OCI-LY3 (cell line): ENCODE measurements around the gene PTPRD.

Source experiments
- H2AFZ ChIP-seq: fragments of 200-600, 300-600 bp; shearing (Covaris generic); 2 replicates; pipeline ENCODE4 v1.6.0; 2014; ENCODE audit warnings: antibody characterized with exemption, low read depth, low read length
- H3K27ac ChIP-seq: fragments of 200-600, 300-600 bp; sonication (generic); 2 replicates; pipeline ENCODE4 v1.5.1; 2014; ENCODE audit warnings: mild to moderate bottlenecking, low read length, moderate library complexity, mixed read lengths
- H3K27me3 ChIP-seq: fragments of 200-600, 300-600 bp; sonication (generic); 2 replicates; pipeline ENCODE4 v1.6.1; 2014; ENCODE audit warnings: low read depth, low read length, mixed read lengths
- H3K36me3 ChIP-seq: fragments of 200-600, 300-600 bp; sonication (generic); replicated peaks from 2 replicates; pipeline ENCODE3; 2014; ENCODE audit warnings: low read depth, low read length, mixed read lengths
- H3K4me1 ChIP-seq: fragments of 300-600, 200-600 bp; sonication (generic); 2 replicates; pipeline ENCODE4 v1.6.1; 2014; ENCODE audit warnings: low read length, mixed read lengths
- H3K4me2 ChIP-seq: fragments of 200-600, 300-600 bp; sonication (generic); 2 replicates; pipeline ENCODE4 v1.6.1; 2014; ENCODE audit warnings: low read length, mixed read lengths
- H3K4me3 ChIP-seq: fragments of 300-600, 200-600 bp; sonication (generic); 2 replicates; pipeline ENCODE4 v1.5.1; 2014; ENCODE audit warnings: antibody characterized with exemption, mild to moderate bottlenecking, low read length, moderate library complexity
- H3K79me2 ChIP-seq: fragments of 300-600, 200-600 bp; shearing (Covaris generic); 2 replicates; pipeline ENCODE4 v1.6.1; 2014; ENCODE audit warnings: mild to moderate bottlenecking, low read length, mixed read lengths
- H3K9ac ChIP-seq: fragments of 300-600, 200-600 bp; shearing (Covaris generic); 2 replicates; pipeline ENCODE4 v1.6.0; 2014; ENCODE audit warnings: mild to moderate bottlenecking, low read length, moderate library complexity
- H3K9me3 ChIP-seq: fragments of 200-600, 300-600 bp; shearing (Covaris generic); 2 replicates; pipeline ENCODE4 v1.6.1; 2014; ENCODE audit warnings: low read length, mixed read lengths; ENCODE audit not compliant: insufficient read depth
- H4K20me1 ChIP-seq: fragments of 200-600, 300-600 bp; sonication (generic); 2 replicates; pipeline ENCODE4 v1.6.1; 2016; ENCODE audit warnings: low read length, mixed read lengths; ENCODE audit not compliant: insufficient read depth
- EZH2phosphoT487 ChIP-seq: fragments of 200-600 bp; shearing (Covaris generic); IDR thresholded peaks from 2 replicates; pipeline ENCODE4 v1.6.1; 2018; ENCODE audit warnings: antibody characterized with exemption, mixed run types, low read depth
- TF ChIP-seq, protein P1 (sequence below): fragments of 200-600, 300-600 bp; sonication (generic); IDR thresholded peaks from 2 replicates; pipeline ENCODE4 v1.5.1; 2014; ENCODE audit warnings: antibody characterized with exemption, low read length, low read depth

Gene PTPRD

DNA sequence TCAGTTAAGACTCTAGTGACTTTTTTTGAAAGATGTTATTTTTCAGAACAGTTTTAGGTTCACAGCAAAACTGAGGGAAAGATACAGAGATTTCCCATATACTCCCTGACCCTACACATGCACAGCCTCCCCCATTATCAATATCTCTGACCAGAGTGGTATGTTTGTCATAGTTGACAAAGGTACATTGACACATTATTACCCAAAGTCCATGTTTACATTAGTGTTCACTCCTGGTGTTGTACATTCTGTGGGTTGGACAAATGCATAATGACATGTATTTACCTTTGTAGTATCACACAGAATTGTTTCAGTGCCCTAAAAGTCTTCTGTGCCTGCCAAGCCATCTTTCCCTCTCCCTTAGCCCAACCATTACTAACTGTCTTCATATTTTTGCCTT is 2342.6 kb downstream of the PTPRD start:
- TF ChIP-seq, protein P1, sequence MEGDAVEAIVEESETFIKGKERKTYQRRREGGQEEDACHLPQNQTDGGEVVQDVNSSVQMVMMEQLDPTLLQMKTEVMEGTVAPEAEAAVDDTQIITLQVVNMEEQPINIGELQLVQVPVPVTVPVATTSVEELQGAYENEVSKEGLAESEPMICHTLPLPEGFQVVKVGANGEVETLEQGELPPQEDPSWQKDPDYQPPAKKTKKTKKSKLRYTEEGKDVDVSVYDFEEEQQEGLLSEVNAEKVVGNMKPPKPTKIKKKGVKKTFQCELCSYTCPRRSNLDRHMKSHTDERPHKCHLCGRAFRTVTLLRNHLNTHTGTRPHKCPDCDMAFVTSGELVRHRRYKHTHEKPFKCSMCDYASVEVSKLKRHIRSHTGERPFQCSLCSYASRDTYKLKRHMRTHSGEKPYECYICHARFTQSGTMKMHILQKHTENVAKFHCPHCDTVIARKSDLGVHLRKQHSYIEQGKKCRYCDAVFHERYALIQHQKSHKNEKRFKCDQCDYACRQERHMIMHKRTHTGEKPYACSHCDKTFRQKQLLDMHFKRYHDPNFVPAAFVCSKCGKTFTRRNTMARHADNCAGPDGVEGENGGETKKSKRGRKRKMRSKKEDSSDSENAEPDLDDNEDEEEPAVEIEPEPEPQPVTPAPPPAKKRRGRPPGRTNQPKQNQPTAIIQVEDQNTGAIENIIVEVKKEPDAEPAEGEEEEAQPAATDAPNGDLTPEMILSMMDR, result no peak
- TF ChIP-seq EZH2phosphoT487, result no peak
- no peaks in the 10 kb centered on the region for H3K36me3 ChIP-seq
- H2AFZ ChIP-seq, result no peak overlapping the region
- no peak overlapping the region for H3K4me2 ChIP-seq
- H3K9ac ChIP-seq, result no peak overlapping the region
- H3K27ac ChIP-seq, result no peak overlapping the region
- H3K9me3 ChIP-seq, result no peaks in the 10 kb centered on the region
- H3K79me2 ChIP-seq, result no peaks in the 10 kb centered on the region
- H3K27me3 ChIP-seq, result no peaks in the 10 kb centered on the region
- no peak overlapping the region for H3K4me3 ChIP-seq
- H4K20me1 ChIP-seq, result no peaks in the 10 kb centered on the region
- H3K4me1 ChIP-seq, result no peaks in the 10 kb centered on the region

DNA sequence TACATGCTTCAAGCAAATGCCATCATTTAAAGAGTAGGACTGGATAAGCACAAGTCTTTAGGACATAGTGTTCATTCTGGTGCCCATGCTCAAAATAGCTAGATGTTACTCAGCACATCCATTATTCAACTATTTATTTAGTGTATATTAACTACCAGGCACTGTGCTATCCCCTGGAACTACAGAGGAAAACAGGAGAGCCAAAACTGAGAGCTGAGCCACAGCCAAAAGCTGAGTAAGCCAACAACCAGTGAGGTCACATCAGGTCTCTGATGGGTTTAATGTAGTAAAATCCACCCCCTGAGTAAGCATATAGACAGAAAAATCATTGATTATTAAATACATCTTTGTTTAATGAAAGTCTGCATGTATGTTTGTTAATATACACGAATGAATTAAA is 2343.9 kb downstream of the PTPRD start:
- Histone ChIP-seq H3K27me3 (no peaks in the 10 kb centered on the region), H3K4me2 (no peak overlapping the region), H3K4me1 (no peaks in the 10 kb centered on the region), H3K4me3 (no peak overlapping the region), H4K20me1 (no peaks in the 10 kb centered on the region), H3K9me3 (no peaks in the 10 kb centered on the region), H3K27ac (no peak overlapping the region), H3K9ac (no peak overlapping the region), H3K36me3 (no peaks in the 10 kb centered on the region), H3K79me2 (no peaks in the 10 kb centered on the region), H2AFZ (no peak overlapping the region)
- TF ChIP-seq, protein P1, result no peak
- no peak for TF ChIP-seq EZH2phosphoT487

DNA sequence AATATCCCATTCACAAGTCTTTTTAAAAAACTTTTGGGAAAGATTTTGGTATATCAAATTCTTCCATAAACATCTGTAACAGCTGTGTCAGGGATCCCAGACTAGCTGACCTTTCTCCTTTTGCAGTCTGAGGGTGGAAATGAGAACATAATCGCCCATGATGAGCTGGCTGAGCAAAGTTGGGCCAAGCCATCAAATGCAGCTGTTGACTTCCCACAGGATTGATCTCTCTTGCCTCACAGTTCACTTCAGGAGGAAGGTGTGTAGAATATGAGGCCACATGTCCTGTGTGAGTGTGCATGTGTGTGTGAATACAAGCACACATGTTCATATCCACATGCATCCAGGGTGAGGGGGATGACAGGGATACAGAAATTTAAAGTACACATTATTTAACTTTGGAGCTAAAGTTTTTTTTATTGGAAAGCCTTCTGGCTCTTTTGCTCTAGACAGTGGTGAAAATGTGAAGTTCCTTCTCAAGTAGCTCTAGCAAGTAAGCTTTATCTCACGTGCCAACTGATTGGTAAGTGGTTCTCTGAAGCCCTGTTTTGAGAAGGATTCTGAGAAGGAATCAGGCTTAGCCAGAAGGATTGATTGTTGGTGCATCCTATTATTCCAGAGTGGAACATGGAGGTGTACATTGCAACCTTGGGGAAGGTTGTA is 2344.5 kb downstream of the PTPRD start:
- Histone ChIP-seq H3K27ac (no peak overlapping the region), H4K20me1 (no peaks in the 10 kb centered on the region), H3K79me2 (no peaks in the 10 kb centered on the region), H3K9ac (no peak overlapping the region), H3K4me1 (no peaks in the 10 kb centered on the region), H3K9me3 (no peaks in the 10 kb centered on the region), H2AFZ (no peak overlapping the region), H3K27me3 (no peaks in the 10 kb centered on the region), H3K4me2 (no peak overlapping the region), H3K4me3 (no peak overlapping the region), H3K36me3 (no peaks in the 10 kb centered on the region)
- TF ChIP-seq, protein P1, result no peak
- no peak for TF ChIP-seq EZH2phosphoT487

DNA sequence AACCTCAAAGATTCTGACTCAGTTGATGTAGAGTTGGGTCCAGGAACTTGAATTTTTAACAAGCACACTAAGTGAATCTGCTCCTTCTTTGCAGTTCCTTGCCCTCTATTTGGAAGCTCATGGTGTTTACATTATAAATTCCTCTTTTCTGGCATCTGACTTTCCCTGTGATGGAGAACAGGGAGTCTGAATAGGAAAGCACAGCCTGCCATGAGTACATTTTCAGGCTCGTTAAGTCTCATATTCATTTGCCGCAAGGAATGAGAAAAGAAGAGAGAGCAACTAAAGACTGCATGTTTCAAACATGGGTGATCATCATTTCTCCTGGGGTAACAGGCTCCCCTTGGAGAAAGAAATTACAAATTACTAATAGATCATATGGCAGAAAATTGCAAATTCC is 2345.2 kb downstream of the PTPRD start:
- Histone ChIP-seq H3K4me3 (no peak overlapping the region), H3K27me3 (no peaks in the 10 kb centered on the region), H2AFZ (no peak overlapping the region), H3K4me1 (no peaks in the 10 kb centered on the region), H3K9ac (no peak overlapping the region), H3K27ac (no peak overlapping the region), H3K36me3 (no peaks in the 10 kb centered on the region), H3K9me3 (no peaks in the 10 kb centered on the region), H4K20me1 (no peaks in the 10 kb centered on the region), H3K79me2 (no peaks in the 10 kb centered on the region), H3K4me2 (no peak overlapping the region)
- TF ChIP-seq, protein P1, result no peak
- no peak for TF ChIP-seq EZH2phosphoT487
